AG09309 (cell line): Measurements from ENCODE around the gene CLEC17A.

Source experiments
- DNase-seq: peaks from one replicate; pipeline ENCODE4 v3.0.0-alpha.2; 2010; ENCODE audit warnings: low read depth
- H3K4me3 ChIP-seq: 2 replicates; pipeline ENCODE4 v1.5.1; 2011; ENCODE audit warnings: mild to moderate bottlenecking, low read depth, low read length, moderate library complexity; ENCODE audit not compliant: control insufficient read depth
- TF ChIP-seq, protein P1 (sequence below): IDR thresholded peaks from 2 replicates; pipeline ENCODE4 v1.5.1; 2011; ENCODE audit warnings: mild to moderate bottlenecking, low read depth, low read length, inconsistent platforms; ENCODE audit not compliant: insufficient read depth, control insufficient read depth; ENCODE audit errors: missing control alignments

CLEC17A gene

DNA sequence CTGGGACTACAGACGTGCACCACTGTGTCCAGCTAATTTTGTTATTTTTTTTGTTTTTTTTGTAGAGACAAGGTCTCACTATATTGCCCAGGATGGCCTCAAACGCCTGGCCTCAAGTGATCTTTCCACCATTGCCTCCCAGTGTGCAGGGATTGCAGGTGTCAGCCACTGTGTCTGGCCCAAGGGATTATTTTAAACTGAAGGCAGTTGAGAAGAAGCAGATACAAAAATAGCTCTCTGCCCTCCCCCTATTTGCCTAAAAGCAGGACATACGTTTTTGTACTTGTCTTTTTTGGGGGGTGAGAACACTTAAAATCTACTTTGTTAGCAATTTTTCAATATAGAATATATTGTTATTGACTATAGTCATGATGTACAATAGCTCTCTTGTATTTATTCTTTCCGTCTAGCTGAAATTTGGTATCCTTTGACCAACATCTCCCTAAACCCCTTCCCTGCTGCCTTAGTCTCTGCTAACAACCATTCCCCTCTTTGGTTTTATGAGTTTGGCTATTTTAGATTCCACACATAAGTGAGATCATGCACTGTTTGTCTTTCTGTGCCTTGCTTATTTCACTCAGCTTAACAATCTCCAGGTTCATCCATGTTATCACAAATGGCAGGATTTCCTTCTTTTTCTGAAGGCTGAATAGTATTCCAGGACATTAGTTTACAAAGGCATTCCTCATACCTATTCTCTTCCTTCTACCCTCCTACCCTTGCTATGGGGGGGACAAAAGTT is 56.8 kb downstream of the CLEC17A start:
- DNase-seq = no peak
- TF ChIP-seq, protein P1, sequence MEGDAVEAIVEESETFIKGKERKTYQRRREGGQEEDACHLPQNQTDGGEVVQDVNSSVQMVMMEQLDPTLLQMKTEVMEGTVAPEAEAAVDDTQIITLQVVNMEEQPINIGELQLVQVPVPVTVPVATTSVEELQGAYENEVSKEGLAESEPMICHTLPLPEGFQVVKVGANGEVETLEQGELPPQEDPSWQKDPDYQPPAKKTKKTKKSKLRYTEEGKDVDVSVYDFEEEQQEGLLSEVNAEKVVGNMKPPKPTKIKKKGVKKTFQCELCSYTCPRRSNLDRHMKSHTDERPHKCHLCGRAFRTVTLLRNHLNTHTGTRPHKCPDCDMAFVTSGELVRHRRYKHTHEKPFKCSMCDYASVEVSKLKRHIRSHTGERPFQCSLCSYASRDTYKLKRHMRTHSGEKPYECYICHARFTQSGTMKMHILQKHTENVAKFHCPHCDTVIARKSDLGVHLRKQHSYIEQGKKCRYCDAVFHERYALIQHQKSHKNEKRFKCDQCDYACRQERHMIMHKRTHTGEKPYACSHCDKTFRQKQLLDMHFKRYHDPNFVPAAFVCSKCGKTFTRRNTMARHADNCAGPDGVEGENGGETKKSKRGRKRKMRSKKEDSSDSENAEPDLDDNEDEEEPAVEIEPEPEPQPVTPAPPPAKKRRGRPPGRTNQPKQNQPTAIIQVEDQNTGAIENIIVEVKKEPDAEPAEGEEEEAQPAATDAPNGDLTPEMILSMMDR = no peak
- no peak overlapping the region for H3K4me3 ChIP-seq

- no peak for DNase-seq
- TF ChIP-seq, protein P1 = no peak
- H3K4me3 ChIP-seq = no peak overlapping the region
Measured at GRCh38 chr19:14648506-14648905, 65.6 kb downstream of the CLEC17A start.

- no peak overlapping the region for H3K4me3 ChIP-seq
- TF ChIP-seq, protein P1 = no peak
Measured at GRCh38 chr19:14649020-14649419, 66.1 kb downstream of the CLEC17A start.

DNA sequence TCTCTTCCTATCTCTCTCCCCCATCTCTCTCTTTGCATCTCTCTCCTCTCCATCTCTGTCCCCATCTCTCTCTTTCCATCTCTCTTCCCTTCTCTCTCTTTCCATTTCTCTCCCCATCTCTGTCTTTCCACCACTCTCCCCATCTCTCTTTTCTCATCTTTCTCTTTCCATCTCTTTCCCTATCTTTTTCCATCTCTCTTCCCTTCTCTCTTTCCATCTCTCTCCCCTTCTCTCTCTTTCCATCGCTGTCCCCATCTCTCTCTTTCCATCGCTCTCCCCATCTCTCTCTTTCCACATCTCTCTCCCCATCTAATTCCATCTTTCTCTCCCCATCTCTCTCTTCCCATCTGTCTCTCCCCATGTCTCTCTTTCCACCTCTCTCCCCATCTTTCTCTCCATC is 67.3 kb downstream of the CLEC17A start:
- TF ChIP-seq, protein P1 = no peak
- no peak overlapping the region for H3K4me3 ChIP-seq

More at GRCh38 chr19:14649020-14649419, 66.1 kb downstream of the CLEC17A start:
- no peak for DNase-seq

GRCh38 chr19:14654786-14655560 is 72.1 kb downstream of the CLEC17A start:
- H3K4me3 ChIP-seq = no peak overlapping the region
- no peak for DNase-seq
- TF ChIP-seq, protein P1 = no peak

More for the DNA sequence above, 67.3 kb downstream of the CLEC17A start:
- DNase-seq = no peak

DNA sequence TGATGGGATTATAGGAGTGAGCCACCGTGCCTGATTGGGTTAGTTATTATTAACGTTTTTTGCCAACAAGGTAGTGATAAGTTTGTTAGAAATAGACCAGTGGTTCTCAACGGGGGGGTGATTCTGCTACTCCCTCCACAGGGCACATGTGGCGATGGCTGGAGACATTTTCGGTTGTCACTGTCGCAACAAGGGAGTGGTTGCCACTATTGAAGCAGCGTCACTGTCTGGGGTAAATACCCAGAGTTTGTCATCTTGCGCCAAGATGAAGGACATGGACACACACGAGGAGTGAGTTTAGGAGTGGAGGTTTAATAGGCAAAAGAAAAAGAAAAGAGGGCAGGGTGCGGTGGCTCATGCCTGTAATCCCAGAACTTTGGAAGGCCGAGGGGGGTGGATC is 72.8 kb downstream of the CLEC17A start:
- no peak overlapping the region for H3K4me3 ChIP-seq
- TF ChIP-seq, protein P1 = no peak
- DNase-seq = no peak
